NCI-H2196 (cell line): ENCODE measurements around the gene SLC38A11.
A peak's percentile ranks its signal among the peaks of the same experiment; 100 is the strongest.
"Not testable (repeated sequence)": the region's sequence is repeated elsewhere in the genome, so short reads cannot be mapped to it uniquely, and the experiment has no call there.

Experiments used
- DNase-seq: peaks from one replicate; lab custom pipeline; 2025; ENCODE audit not compliant: unreplicated experiment; lab: John Stamatoyannopoulos, UW

SLC38A11 gene

DNA sequence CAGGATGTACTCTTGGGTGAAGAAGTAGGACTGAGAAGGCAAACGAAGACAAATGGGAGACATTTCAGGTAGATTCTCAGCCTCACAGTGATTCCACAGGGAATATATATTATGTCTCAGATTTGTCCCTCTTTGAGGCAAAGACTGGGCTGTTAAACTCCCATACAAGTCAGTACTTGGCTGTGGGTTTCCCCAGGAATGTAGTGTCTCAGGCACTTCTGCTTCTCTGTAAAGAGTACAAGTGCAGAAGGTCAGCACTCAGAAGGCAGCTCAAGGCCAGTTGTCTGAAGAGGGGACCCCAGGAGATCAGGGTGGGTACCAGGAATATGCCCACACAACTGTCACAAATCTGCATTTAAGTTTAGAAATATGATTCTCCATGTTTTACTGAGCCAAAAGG is 73.8 kb downstream of the SLC38A11 start:
- no peak for DNase-seq

DNA sequence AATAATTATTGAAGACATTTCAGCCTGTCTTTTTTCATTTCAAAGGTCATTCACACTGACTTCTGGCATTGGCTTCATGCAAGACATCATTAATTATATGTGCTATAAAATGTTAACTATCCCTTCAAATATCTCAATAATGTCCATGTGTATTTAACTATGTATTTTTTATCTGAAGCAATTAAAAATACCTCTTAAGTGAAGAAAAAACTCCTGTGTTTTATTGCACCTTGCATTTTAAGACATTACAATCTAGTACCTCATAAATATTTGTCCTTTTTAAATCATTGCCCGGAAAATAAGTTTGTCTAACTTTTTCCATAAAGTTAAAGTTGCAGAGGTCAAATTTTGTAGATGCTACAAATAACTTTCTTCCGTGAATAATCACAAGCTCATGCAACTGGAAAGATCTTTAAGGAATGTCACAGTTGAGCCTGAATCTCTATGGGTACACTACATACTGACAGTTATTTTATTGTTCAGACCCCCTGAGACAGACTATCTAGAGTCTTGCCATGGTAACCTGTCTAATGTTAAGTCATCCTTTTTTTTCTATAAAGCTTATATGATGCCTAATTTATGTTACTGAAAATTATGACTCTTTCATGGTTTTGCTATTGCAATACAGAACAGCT is 75.3 kb downstream of the SLC38A11 start:
- no peak for DNase-seq

DNA sequence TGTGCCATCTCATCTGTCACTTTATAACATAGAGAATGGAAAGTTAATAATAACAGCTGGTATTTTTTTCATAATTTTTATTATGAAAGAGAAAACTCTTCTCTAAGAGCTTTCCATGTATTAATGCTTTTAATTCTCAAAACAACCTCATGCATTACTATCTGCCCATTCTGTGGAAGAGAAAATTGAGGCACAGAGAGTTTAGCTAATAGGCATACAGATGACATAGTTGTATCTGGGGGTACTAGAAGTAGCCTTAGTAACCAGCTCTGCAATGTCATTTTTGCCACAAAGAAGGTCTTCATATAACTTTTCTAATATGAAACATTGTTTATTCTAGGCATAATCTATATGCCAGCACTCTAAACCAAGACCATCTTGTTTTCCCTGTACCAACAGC is 77.4 kb downstream of the SLC38A11 start:
- no peak for DNase-seq

DNA sequence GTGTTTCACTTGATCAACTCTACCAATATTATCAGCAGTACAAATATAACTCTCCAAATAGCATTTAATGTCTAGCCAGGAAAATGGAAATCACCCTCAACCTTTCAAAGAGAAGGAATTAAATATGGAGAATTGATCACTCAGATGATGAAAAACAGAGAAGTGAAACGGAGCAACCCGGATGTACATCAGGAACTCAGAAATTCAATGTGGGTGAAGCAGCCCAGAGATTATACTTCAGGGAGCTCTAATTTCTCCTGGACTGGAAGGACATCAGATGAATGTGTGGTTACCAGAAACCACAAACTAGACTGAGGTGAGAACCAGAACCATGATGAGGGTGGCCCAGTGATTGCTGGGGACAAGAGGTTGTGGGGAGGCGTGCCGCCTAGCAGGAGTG is 78.2 kb downstream of the SLC38A11 start:
- no peak for DNase-seq

DNA sequence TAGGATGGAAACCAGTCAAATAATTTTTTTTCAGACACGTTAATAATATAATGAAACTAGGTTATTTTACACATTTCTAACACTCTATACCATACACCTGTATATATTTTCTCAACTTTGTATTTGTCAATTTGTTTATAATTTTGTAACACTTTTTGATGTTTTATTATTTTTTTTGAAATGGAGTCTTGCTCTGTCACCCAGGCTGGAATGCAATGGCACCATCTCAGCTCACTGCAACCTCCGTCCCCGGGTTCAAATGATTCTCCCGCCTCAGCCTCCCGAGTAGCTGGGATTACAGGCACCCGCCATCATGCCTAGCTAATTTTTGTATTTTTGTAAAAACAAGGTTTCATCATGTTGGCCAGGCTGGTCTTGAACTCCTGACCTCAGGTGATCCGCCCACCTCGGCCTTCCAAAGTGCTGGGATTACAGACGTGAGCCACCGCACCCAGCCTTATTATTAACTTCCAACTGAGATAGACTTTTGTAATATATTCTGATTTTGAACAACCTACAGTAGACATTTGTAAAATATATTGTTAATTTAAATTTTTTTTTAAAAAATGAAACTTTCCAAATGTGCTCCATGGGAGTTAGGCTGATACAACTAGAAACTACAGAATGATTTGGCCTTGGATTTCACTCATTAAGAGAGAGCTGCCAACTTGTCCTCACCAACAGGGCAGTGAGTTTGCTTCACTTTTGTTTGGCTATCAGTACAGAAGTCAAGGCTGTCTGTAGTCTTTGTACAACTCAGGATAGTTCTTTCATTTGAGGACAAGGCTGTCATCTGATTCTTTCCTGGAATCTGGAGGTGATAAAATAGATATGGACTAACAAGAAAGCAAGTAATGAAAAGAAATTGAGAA is 79.8 kb downstream of the SLC38A11 start:
- DNase-seq = no peak

DNA sequence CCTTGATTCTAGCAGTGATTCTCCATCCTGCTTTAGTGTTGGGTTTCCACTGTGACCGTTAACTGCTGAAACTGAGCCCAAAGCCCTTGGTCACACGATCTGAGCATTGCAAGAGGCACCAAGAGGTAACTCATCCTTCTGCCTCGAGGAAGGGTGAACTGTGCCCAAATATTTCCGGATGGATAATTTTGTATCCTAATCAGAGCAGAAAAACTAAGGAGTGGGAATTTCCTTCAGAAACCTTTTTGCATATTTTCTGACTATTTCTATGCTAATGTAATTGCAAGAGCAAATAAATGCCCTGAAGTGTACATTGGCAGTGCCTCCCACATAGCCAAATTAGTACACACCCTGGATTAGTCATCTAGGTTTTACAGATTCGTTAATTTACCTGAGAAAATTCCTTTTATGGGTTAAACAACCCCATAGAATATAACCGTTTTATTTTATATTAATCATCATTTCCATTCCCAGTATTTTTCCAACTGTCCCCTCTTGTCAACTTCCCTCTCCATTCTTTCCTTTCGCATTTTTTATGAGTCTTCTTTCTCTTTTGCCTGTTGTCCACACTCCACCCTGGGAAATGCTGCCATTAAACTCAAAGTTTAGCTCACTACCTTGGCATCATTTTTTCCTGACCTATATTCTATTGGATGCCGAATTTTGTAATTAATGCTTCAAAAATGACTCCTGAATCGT is 82.0 kb downstream of the SLC38A11 start:
- DNase-seq = peak; percentile 47

DNA sequence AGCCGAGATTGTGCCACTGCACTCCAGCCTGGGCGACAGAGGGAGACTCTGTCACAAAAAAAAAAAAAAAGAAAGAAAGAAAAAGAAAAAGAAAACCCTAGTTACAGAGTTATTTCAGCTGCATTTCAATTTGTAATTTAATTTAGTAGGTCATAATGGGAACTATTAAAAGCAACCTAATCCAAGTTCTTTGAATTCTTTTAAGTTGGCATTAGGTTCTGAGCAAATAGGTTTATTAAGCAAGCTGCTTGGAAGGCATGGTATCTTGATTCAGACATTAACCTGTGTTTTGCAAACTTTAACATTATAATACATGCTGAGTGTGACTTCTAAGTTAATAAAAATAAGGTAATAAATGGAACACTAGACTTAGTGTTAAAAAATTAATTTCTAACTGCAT is 83.9 kb downstream of the SLC38A11 start:
- DNase-seq = no peak

DNA sequence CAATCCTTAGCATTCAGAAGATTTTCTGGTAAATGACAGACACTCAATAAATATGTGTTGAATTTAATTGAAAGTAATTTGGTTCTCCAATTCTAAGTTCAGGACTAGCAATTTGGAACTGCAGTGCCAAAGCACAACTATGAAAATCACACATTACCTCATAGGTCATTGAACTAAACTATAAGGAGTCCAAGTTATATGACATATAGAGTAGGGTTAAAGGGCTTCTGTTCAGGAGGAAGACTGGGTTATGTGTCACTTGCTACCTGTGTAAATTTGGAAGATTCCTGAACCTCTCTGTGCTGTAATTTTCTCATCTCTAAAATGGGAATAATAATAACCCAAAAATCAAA is 85.9 kb downstream of the SLC38A11 start:
- no peak for DNase-seq

DNA sequence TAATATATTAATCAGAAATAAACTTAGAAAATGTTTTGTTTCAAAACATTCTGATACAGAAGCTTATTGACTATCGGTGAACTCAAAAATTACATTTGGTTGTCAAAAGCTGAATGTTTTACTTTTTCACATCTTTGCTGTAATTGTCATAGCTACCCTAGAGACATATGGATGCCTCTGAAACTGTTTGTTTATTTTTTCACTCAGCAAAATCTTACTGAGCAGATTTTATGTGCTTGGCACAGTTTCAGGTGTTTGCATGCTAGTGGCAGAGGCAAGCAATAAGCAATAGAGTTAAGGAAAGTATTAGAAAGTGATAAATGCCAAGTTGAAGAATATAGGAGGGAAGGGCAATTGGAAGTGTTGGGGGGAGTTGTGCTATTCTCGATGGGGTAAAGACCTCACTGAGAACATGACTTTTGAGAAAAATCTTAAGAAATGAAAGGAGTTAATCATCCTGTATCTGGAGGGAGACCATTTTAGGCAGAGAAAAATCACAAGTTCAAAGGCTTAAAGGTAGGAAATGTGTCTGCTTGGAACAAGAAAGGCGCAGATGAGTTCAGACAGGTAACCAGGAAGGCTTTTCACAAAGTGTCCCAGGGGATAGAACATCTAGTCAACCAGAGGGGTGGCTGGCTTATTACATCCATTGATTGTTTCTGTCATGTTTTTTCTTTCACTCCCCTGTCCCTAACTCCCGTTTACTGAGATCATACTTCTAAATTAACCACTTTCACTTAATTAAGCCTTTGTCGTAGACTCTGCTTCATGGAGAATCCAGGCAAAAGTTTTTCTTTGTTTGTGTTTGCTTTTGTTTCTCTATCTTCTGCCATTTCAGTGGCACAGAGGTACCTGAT is 86.5 kb downstream of the SLC38A11 start:
- DNase-seq = peak; percentile 48

DNA sequence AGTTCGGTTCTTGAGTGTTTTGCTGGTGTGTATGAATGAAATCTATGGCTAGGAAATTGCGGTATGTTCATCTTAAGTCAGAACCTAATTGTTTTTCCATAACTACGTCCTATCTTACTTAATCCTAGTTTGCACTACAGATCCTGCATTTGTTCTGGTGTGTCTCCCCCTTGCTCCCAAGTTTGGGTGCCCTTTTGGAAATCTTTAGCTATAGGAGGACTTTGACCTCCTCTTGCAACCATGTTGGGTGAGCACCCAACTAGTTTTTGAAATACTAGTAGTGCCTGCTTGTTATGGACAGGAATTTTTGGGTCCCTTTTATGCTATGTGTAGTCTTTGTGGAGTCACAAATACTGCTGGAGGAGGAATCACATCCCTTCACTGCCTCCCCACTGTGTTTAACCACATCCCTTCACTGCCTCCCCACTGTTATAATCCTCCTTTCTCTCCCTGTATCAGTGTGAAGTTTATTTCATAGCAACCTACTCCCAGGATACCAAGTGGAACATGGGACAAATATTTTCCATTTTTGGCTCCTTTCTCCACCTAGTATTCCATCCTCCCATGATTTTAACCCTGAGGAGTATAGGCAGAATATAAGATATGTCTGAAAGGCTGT is 87.4 kb downstream of the SLC38A11 start:
- DNase-seq = no peak

DNA sequence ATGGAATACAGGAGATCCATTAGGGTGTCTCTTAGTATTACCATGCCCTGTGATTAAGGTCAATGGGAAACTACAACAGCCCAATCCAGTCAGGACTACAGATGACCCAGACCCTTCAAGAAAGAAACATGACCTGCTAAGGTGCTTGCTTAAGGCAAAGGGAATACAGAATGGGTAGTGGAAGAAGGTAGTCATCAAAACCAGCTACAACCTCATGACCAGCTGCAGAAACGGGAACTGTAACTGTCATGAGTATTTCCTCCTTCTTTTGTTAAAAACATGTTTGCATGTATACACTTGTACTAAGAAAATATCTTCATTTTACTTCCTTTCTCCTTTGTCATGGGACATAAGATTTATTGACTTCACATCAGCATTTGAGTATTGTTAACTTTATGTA is 88.9 kb downstream of the SLC38A11 start:
- DNase-seq = not testable (repeated sequence)

DNA sequence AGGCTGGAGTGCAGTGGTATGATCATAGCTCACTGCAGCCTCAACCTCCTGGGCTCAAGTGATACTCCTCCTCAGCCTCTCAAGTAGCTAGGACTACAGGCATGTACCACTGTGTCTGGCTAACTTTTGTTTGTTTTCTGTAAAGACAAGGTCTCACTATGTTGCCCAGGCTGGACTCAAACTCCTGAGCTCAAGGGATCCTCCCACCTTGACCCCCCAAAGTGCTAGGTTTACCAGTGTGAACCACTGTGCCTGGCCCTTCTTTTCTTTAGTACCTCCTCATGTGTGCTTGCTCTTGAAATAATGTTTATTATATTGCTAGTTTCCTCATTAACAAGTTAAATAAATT is 94.7 kb downstream of the SLC38A11 start:
- no peak for DNase-seq

DNA sequence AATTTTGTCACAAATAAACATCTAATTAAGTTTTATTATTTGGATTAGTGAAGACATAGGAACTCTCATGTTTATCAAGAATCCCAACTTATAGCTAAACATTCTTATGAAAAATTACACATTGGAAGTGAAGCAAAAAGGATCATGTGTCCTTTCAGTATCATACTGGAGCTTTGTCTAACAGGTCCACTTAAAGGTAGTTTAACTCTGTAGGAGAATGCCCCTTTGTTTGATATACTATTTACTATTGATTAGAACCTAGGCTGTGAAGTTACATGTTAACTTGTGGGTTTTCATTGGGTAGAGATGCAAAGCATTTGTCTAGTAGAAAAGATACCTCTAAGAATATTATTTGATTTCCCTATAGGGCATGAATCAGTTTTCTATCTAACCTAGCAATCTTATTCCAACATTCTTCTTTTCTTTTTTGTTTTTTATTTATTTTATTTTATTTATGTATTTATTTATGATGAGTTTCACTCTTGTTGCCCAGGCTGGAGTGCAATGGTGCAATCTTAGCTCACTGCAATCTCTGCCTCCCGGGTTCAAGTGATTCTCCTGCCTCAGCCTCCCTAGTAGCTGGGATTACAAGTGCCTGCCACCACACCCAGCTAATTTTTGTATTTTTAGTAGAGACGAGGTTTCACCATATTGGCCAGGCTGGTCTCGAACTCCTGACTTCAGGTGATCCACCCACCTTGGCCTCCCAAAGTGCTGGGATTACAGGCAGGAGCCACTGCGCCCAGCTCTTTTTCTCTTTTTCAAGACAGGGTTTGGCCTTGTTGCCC is 95.2 kb downstream of the SLC38A11 start:
- not testable (repeated sequence) for DNase-seq

DNA sequence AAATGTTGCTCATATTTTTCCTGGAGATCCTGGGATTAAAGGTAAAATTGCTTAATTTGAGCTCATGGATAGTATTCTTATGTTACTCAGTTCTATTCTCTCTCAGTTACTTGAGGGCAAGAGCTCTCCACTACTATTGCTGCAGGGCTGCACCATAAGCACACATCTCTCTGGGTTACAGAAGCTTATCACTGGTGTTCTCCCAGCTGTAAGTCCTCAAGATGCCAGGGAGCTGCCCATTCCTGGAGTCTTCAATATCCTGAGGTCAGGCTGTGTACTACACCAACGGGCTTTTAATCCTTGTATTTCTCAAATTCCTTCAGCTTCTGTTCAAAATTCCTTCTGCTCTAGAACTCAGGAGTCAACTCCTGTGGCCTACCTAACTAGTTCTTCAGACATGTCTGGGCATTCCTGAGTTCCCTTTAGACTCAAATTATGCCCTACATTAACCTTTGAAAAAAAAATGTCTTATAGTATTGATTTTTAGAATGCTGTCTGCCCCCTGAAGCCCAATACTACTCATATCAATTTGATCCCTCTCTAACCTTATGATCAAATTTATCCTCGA is 96.0 kb downstream of the SLC38A11 start:
- no peak for DNase-seq

DNA sequence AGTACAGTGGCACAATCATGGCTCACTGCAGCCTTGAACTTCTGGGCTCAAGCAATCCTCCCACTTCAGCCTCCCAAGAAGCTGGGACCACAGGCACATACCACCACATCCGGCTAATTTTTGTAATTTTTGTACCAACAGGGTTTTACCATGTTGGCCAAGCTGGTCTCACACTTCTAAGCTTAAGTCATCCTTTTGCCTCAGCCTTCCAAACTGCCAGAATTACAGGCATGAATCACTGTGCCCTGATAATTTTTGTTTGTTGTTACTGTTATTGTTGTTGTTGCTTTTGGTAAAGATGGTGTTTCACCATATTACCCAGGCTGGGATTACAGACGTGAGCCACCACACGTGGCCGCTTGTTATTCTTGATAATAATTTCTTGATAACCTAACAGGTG is 103.2 kb downstream of the SLC38A11 start:
- no peak for DNase-seq

DNA sequence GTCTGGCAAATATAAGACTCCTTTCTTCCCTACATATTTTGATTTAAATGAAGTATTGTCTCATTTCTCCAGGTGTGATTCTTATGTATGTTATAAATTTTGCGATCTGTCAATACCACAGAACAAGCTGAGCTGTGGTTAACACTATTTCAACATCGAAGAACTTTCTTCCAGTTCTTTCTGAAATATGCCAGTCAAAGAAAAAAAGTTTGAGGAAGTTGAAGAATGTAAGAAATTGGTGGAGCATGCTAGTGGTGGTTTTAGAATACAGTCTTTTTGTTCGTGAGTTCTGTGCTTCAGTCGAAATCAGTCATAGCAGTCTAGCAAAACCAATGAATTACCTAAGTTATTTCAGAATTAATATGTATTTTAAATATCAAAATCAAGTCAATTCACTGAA is 105.1 kb downstream of the SLC38A11 start:
- DNase-seq = no peak

DNA sequence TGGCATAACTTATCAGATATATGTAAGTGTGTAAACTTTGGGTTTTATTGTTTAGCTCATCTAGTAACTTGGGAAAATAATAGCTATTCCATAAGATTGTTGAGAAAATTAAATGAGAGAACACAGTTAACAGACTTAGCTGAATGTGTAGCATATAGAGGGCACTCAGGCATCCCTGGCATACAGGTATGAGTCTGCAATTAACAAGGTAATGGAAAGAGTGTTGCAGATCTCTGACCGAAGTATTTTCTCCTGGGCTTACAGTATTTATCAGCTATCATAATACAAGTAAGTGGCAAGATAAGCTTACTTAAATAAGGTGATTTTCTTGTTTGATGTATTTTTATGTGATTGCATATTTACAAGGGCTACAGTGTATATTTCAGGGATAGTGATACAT is 105.8 kb downstream of the SLC38A11 start:
- no peak for DNase-seq

DNA sequence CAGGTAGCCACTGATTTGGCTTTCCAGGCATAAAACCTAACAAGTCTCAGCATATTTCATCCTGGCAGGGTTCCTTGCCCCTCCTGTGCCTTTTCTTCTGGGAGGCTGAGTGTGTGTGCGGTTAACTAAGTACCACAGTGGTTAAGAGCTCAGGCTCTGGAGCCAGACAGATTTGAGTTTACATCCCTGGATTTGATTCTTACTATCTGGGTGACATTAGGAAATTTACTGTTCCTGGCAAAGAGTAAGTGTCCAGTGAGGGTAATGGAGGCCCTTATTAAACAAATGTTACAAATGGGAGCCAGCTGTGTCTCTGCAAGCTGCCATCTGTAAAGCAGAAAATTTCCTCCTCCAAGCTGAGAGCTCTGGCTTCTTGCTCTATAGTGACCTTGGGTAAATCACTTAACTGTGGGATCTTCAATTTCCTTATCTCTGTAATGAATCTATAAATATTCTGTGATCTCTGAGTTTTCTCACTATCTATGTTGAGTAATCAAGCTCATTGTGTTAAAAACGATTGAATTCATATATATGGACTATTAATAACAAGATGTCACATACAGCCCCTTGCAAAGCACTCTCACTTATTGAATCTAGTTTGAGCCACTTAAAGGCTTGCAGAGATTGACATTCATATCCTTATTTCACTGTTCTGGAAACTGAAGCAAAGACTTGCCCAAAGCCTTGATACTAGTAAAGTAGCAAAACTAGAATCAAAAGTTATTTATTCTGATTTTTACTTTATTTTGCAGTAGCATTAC is 107.2 kb downstream of the SLC38A11 start:
- peak; percentile 63 for DNase-seq

DNA sequence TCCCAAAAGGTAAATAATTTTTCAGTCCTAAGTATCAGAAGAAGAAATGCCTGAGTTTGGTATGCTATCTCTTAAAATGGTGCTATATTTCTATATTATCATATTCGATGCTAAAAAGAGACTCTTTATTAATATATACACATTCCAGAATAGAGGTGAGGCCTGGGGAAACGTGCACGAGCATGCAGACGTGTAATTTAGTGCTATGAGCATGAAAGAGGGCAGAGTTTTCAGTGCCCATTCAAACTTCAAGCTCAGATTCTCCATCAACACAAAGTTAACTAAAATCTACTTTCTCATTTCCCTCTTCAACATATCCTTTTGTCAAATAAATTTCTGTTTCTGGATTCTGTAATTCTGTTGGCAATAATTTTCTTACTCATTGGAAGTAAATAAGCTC is 108.0 kb downstream of the SLC38A11 start:
- no peak for DNase-seq
